Hepatocyte (in vitro differentiated cells): ENCODE measurements around the gene AGO3. TPM values are rescaled to one million over a fixed set of nuclear protein-coding genes. Genes with fewer than 3 reads are reported as not detected.

Experiments used
- DNase-seq: peaks from one replicate; pipeline ENCODE4 v3.0.0-alpha.2; 2016; ENCODE audit warnings: low spot score
- H2AFZ ChIP-seq: fragments of 200-600 bp; sonication (generic); 2 replicates; pipeline ENCODE4 v1.6.0; 2016; ENCODE audit warnings: antibody characterized with exemption, mild to moderate bottlenecking
- H3K27ac ChIP-seq: fragments of 200-600 bp; sonication (generic); 2 replicates; pipeline ENCODE4 v1.5.1; 2016; ENCODE audit warnings: mild to moderate bottlenecking
- H3K27me3 ChIP-seq: fragments of 200-600 bp; sonication (generic); 2 replicates; pipeline ENCODE4 v1.6.1; 2016
- H3K36me3 ChIP-seq: fragments of 200-600 bp; sonication (generic); replicated peaks from 2 replicates; pipeline ENCODE4 v1.5.1; 2016; ENCODE audit warnings: low read depth; ENCODE audit not compliant: insufficient read depth
- H3K4me1 ChIP-seq: fragments of 200-600 bp; sonication (generic); 2 replicates; pipeline ENCODE4 v1.5.1; 2016; ENCODE audit warnings: mild to moderate bottlenecking, moderate library complexity; ENCODE audit not compliant: insufficient read depth
- H3K4me2 ChIP-seq: fragments of 200-600 bp; sonication (generic); 2 replicates; pipeline ENCODE4 v1.6.0; 2016
- H3K4me3 ChIP-seq: fragments of 200-600 bp; sonication (generic); 2 replicates; pipeline ENCODE4 v1.5.1; 2016; ENCODE audit warnings: mild to moderate bottlenecking
- H3K79me2 ChIP-seq: fragments of 200-600 bp; sonication (generic); 2 replicates; pipeline ENCODE4 v1.6.0; 2017; ENCODE audit warnings: mild to moderate bottlenecking
- H3K9me2 ChIP-seq: fragments of 200-600 bp; sonication (generic); replicated peaks from 2 replicates; pipeline ENCODE4 v1.6.0; 2017; ENCODE audit warnings: mild to moderate bottlenecking; ENCODE audit not compliant: insufficient read depth
- H3K9me3 ChIP-seq: fragments of 200-600 bp; sonication (generic); 2 replicates; pipeline ENCODE4 v1.5.1; 2016; ENCODE audit warnings: low read depth, mild to moderate bottlenecking
- H4K20me1 ChIP-seq: fragments of 200-600 bp; sonication (generic); 2 replicates; pipeline ENCODE4 v1.6.0; 2016; ENCODE audit warnings: mild to moderate bottlenecking; ENCODE audit not compliant: insufficient read depth, poor library complexity, severe bottlenecking
- EZH2 ChIP-seq: fragments of 200-600 bp; sonication (generic); IDR thresholded peaks from 2 replicates; pipeline ENCODE4 v1.6.1; 2016; ENCODE audit warnings: antibody characterized with exemption, mild to moderate bottlenecking, borderline replicate concordance
- EZH2phosphoT487 ChIP-seq: fragments of 200-600 bp; sonication (generic); IDR thresholded peaks from one replicate; pipeline ENCODE4 v1.6.1; 2018; ENCODE audit warnings: antibody characterized with exemption, mild to moderate bottlenecking, low read depth, moderate library complexity; ENCODE audit not compliant: unreplicated experiment, severe bottlenecking
- WGBS: methylation state at CpG from one replicate; pipeline ENCODE4 v1.1.6; 2016; ENCODE audit warnings: low lambda C conversion rate; ENCODE audit errors: missing lambda C conversion rate; 5-methylcytosine and 5-hydroxymethylcytosine counted together
- polyA plus RNA-seq: library from polyadenylated mRNA; unstranded; fragments of >200 nt; fragmentation: Nextera tagmentation; extraction: Ambion mirVana; gene quantifications from 2 replicates; pipeline ENCODE4 v1.2.1, GENCODE V29; 2016
- total RNA-seq: library from RNA; depleted of rRNA; stranded (reverse); fragments of >200 nt; gene quantifications from 2 replicates; pipeline ENCODE4 v1.2.3, GENCODE V29; 2014
- TF ChIP-seq, protein P1 (sequence below): fragments of 200-600 bp; sonication (generic); IDR thresholded peaks from 2 replicates; pipeline ENCODE4 v1.5.1; 2016; ENCODE audit warnings: antibody characterized with exemption, mild to moderate bottlenecking; ENCODE audit not compliant: poor library complexity

Gene AGO3
- total and polyA plus RNA-seq, 2 experiments from 2014 or later = 16.9 to 24.4 TPM

DNA sequence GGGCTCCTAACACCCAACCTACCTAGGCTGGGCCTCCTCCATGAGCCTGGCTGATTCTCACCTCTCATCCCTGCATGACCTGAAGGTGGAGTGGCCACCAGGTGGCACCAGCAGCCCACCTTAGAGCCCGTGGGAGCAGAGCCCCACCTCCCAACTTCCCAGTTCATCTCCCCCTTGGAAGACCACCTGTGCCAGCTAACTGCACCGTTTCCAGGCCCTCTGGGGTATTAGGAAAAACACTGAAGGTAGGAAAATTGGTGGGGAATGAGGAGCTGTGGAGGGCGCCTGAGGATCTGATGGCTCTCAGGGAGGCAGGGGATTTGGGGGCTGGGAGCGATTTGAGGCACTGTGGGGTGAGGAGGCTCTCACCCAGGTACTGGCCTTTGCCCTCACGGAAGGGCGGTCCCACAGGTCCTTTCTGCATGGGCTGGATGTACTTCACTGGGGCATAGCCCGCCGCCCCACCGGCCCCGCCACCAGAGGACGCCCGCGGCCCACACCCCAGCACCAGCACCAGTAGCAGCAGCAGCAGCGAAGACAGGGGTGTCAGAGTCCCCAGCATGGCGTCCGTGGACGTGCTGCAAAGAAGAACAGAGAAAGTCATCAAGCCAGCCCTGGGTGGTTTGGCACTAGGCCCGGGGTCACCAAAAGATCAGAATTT is 168.9 kb downstream of the AGO3 start:
- Histone ChIP-seq H3K36me3 (no peaks in the 10 kb centered on the region), H3K4me2 (peak overlapping the region; percentile 57), H3K9me3 (no peaks in the 10 kb centered on the region), H3K4me3 (no peak overlapping the region), H3K27ac (no peak overlapping the region), H3K4me1 (peaks cover 3% of the 10 kb centered on the region), H3K9me2 (no peaks in the 10 kb centered on the region), H4K20me1 (no peaks in the 10 kb centered on the region), H3K27me3 (no peaks in the 10 kb centered on the region), H3K79me2 (no peaks in the 10 kb centered on the region), H2AFZ (no peak overlapping the region)
- WGBS = 49% methylated on average over 14 of the region's 18 CpGs
- DNase-seq = peak; percentile 88
- no peak for TF ChIP-seq EZH2
- TF ChIP-seq, protein P1, sequence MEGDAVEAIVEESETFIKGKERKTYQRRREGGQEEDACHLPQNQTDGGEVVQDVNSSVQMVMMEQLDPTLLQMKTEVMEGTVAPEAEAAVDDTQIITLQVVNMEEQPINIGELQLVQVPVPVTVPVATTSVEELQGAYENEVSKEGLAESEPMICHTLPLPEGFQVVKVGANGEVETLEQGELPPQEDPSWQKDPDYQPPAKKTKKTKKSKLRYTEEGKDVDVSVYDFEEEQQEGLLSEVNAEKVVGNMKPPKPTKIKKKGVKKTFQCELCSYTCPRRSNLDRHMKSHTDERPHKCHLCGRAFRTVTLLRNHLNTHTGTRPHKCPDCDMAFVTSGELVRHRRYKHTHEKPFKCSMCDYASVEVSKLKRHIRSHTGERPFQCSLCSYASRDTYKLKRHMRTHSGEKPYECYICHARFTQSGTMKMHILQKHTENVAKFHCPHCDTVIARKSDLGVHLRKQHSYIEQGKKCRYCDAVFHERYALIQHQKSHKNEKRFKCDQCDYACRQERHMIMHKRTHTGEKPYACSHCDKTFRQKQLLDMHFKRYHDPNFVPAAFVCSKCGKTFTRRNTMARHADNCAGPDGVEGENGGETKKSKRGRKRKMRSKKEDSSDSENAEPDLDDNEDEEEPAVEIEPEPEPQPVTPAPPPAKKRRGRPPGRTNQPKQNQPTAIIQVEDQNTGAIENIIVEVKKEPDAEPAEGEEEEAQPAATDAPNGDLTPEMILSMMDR = peak; percentile 81

DNA sequence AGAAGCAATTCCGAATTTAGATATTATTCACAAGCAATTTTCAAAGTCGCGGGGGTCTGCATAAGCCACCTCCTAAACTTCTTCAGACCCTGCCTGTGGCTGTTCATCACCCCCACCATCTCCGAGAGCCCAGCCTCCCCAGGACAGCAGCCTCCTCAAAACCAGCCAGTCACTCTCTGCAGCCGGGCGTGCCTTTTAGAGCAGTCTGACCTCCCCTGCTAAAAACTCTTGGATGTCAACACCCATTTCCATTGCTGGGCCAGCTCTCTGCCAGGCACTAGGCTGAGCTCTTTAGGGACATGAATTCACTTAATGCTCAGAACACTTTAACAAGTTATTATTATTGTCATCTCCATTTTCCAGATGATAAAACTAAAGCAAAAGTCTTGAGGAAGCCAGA is 169.5 kb downstream of the AGO3 start:
- Histone ChIP-seq H4K20me1 (no peaks in the 10 kb centered on the region), H3K79me2 (no peaks in the 10 kb centered on the region), H2AFZ (no peak overlapping the region), H3K9me2 (no peaks in the 10 kb centered on the region), H3K27ac (no peak overlapping the region), H3K9me3 (no peaks in the 10 kb centered on the region), H3K4me3 (no peak overlapping the region), H3K4me1 (peaks cover 3% of the 10 kb centered on the region), H3K4me2 (no peak overlapping the region), H3K27me3 (no peaks in the 10 kb centered on the region), H3K36me3 (no peaks in the 10 kb centered on the region)
- DNase-seq = no peak
- TF ChIP-seq EZH2phosphoT487 = no peak
- TF ChIP-seq EZH2 = no peak
- TF ChIP-seq, protein P1 = no peak
- WGBS = 93% methylated on average over 6 of the region's 6 CpGs

DNA sequence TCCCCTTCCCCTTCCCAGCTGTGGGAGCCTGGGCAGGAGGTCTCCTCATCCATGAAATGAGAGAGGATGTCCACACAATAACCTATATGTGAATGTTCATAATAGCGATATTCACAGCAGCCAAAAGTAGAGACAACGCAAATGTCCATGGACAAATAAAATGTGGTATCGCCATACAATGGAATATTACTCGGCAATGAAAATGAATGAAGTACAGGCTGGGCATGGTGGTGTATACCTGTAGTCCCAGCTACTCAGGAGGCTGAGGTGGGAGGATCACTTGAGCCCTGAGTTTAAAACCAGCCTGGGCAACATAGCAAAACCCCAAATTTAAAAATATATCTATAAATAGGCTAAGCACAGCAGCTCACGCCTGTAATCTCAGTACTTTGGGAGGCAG is 170.6 kb downstream of the AGO3 start:
- DNase-seq = no peak
- no peak overlapping the region for H3K27ac ChIP-seq
- no peaks in the 10 kb centered on the region for H3K79me2 ChIP-seq
- no peak overlapping the region for H2AFZ ChIP-seq
- no peaks in the 10 kb centered on the region for H3K9me3 ChIP-seq
- H3K36me3 ChIP-seq = no peaks in the 10 kb centered on the region
- H3K4me1 ChIP-seq = peaks cover 7% of the 10 kb centered on the region
- no peak overlapping the region for H3K4me3 ChIP-seq
- no peaks in the 10 kb centered on the region for H3K27me3 ChIP-seq
- WGBS = over 99% methylated on average over 5 of the region's 5 CpGs
- no peaks in the 10 kb centered on the region for H4K20me1 ChIP-seq
- no peaks in the 10 kb centered on the region for H3K9me2 ChIP-seq
- TF ChIP-seq EZH2 = no peak
- TF ChIP-seq, protein P1 = no peak
- no peak for TF ChIP-seq EZH2phosphoT487
- no peak overlapping the region for H3K4me2 ChIP-seq
